GM12878 (cell line): Measurements from ENCODE around the gene E2F7. TPM values are rescaled to one million over a fixed set of nuclear protein-coding genes. Genes with fewer than 3 reads are reported as not detected.

Experiments
- ATAC-seq: fragments of 200-7000 bp; cut with Tn5 transposase; 3 replicates; pipeline ENCODE4 v1.9.1; 2020; ENCODE audit warnings: mild to moderate bottlenecking, moderate library complexity
- BruUV-seq: library from RNA; stranded (reverse); fragments of 400-500 nt; replicated peaks from 2 replicates; lab custom pipeline; 2021; lab: Mats Ljungman, UMichigan
- CTCF ChIA-PET: fragments of 300-600 bp; sonication (Branson Sonifier 250); formaldehyde crosslinking; extraction: SDS; loops from one replicate; lab custom pipeline; 2021; ENCODE audit warnings: inconsistent platforms; lab: Yijun Ruan, JAX
- POLR2A ChIA-PET: fragments of 350-600 bp; formaldehyde crosslinking; extraction: SDS; loops from one replicate; lab custom pipeline; 2021; ENCODE audit warnings: inconsistent platforms; lab: Charles Lee
- RAD21 ChIA-PET: fragments of 300-600 bp; sonication (Branson Sonifier 250); formaldehyde crosslinking; loops from one replicate; lab custom pipeline; 2023; ENCODE audit warnings: antibody characterized with exemption; ENCODE audit not compliant: unreplicated experiment; lab: Charles Lee
- SMC1A ChIA-PET: fragments of 300-600 bp; sonication (Branson Sonifier 250); formaldehyde crosslinking; loops from one replicate; lab custom pipeline; 2023; ENCODE audit not compliant: unreplicated experiment, uncharacterized antibody; lab: Charles Lee
- DNase-seq: peaks from one replicate; pipeline ENCODE4 v3.0.0-alpha.2; 2011; ENCODE audit warnings: low read depth, low spot score
- FAIRE-seq: peaks from 3 replicates; lab custom pipeline; 2011; peaks lifted over from hg19 to GRCh38; lab: Jason Lieb, UNC
- H2AFZ ChIP-seq: 2 replicates; pipeline ENCODE4 v1.6.0; 2011; ENCODE audit warnings: low read depth, low read length, control low read depth; ENCODE audit not compliant: control insufficient read depth
- H3K27ac ChIP-seq: 2 replicates; pipeline ENCODE4 v1.5.1; 2011; ENCODE audit warnings: control low read depth; ENCODE audit not compliant: control insufficient read depth, insufficient read depth
- H3K27me3 ChIP-seq, 2 experiments: replicated peaks in 1 of 2; 2 replicates each; pipeline versions ENCODE4 v1.6.0 to v1.6.1; 2011; ENCODE audit warnings: low read length in 1 of 2; ENCODE audit not compliant: control insufficient read depth in 2 of 2, insufficient read depth in 2 of 2
- H3K36me3 ChIP-seq, 2 experiments: 2 replicates each; pipeline ENCODE4 v1.5.1; 2011; ENCODE audit warnings: low read length in 1 of 2; ENCODE audit not compliant: control insufficient read depth in 2 of 2, insufficient read depth in 2 of 2
- H3K4me1 ChIP-seq: 2 replicates; pipeline ENCODE4 v1.6.1; 2011; ENCODE audit warnings: mild to moderate bottlenecking, low read length, moderate library complexity, mixed read lengths; ENCODE audit not compliant: control insufficient read depth, insufficient read depth
- H3K4me2 ChIP-seq: 2 replicates; pipeline ENCODE4 v1.6.0; 2011; ENCODE audit warnings: control low read depth; ENCODE audit not compliant: control insufficient read depth, insufficient read depth
- H3K4me3 ChIP-seq: fragments of 200-600 bp; sonication (generic); 2 replicates; pipeline ENCODE4 v1.5.1; 2016
- H3K79me2 ChIP-seq: 2 replicates; pipeline ENCODE4 v1.6.0; 2011; ENCODE audit warnings: low read length; ENCODE audit not compliant: control insufficient read depth, insufficient read depth
- H3K9ac ChIP-seq: 2 replicates; pipeline ENCODE4 v1.8.0; 2011; ENCODE audit warnings: low read length, control low read depth, mixed read lengths; ENCODE audit not compliant: control insufficient read depth, insufficient read depth
- H3K9me3 ChIP-seq: replicated peaks from 3 replicates; pipeline ENCODE4 v1.5.1; 2011; ENCODE audit warnings: mild to moderate bottlenecking, low read length; ENCODE audit not compliant: control insufficient read depth, insufficient read depth
- H4K20me1 ChIP-seq: 2 replicates; pipeline ENCODE4 v1.6.0; 2011; ENCODE audit not compliant: control insufficient read depth, insufficient read depth
- BCL3 ChIP-seq: IDR thresholded peaks from 2 replicates; pipeline ENCODE4 v1.6.1; 2011; ENCODE audit warnings: borderline replicate concordance, low read depth, mild to moderate bottlenecking, moderate library complexity, low read length; ENCODE audit not compliant: insufficient read depth, poor library complexity, severe bottlenecking
- CEBPB ChIP-seq, 2 experiments: fragments of 150-350 bp in 1 of 2; IDR thresholded peaks; 2 replicates each; pipeline ENCODE4 v1.6.1; 2012 to 2014; ENCODE audit warnings: low read depth in 2 of 2, low read length in 2 of 2, borderline replicate concordance in 1 of 2, inconsistent platforms in 1 of 2
- KAT2A ChIP-seq: conservative IDR thresholded peaks from 2 replicates; pipeline ENCODE4 v1.6.1; 2011; ENCODE audit warnings: low read depth, low read length; ENCODE audit not compliant: control insufficient read depth
- MTA3 ChIP-seq: IDR thresholded peaks from 2 replicates; pipeline ENCODE4 v1.6.1; 2012; ENCODE audit warnings: low read length, inconsistent platforms, borderline replicate concordance
- MXI1 ChIP-seq: fragments of 150-350 bp; IDR thresholded peaks from 2 replicates; pipeline ENCODE4 v1.6.1; 2011; ENCODE audit warnings: low read depth, mild to moderate bottlenecking, inconsistent platforms, low read length, improper control_type of control experiment
- POLR2AphosphoS5 ChIP-seq: IDR thresholded peaks from 2 replicates; pipeline ENCODE4 v1.6.1; 2011; ENCODE audit warnings: mild to moderate bottlenecking, low read length, inconsistent platforms
- SIN3A ChIP-seq: IDR thresholded peaks from 2 replicates; pipeline ENCODE4 v1.6.1; 2012; ENCODE audit warnings: low read depth, low read length, improper control_type of control experiment
- SMC3 ChIP-seq: IDR thresholded peaks from 2 replicates; pipeline ENCODE4 v1.6.1; 2011; ENCODE audit warnings: low read length, improper control_type of control experiment, borderline replicate concordance
- SREBF1 ChIP-seq: IDR thresholded peaks from 2 replicates; pipeline ENCODE4 v1.6.1; 2012; ENCODE audit warnings: mild to moderate bottlenecking, low read length
- ZNF207 ChIP-seq: fragments of 450-650 bp; IDR thresholded peaks from 2 replicates; pipeline ENCODE4 v1.6.1; 2014; ENCODE audit warnings: antibody characterized with exemption, mild to moderate bottlenecking, borderline replicate concordance
- ZSCAN29 ChIP-seq: fragments of 450-650 bp; IDR thresholded peaks from 2 replicates; pipeline ENCODE4 v1.6.1; 2017; ENCODE audit warnings: mild to moderate bottlenecking, moderate library complexity
- WGBS: methylation state at CpG from one replicate; pipeline ENCODE4 v1.1.6; 2016; ENCODE audit warnings: low lambda C conversion rate; ENCODE audit not compliant: insufficient replicate concordance, insufficient coverage; ENCODE audit errors: missing lambda C conversion rate; 5-methylcytosine and 5-hydroxymethylcytosine counted together
- in situ Hi-C: fragments of 300-500 bp; cut with MboI; formaldehyde crosslinking; loops from 9 replicates; pipeline ENCODE4 v1.14.3; 2018; ENCODE audit warnings: mixed read lengths
- intact Hi-C: fragments of 100-400 bp; cut with micrococcal nuclease; formaldehyde crosslinking; loops from one replicate; pipeline ENCODE4 v1.14.2; 2022; ENCODE audit not compliant: unreplicated experiment
- polyA plus RNA-seq, 11 experiments: library from polyadenylated mRNA; depleted of rRNA in 4 of 11; unstranded in 6 of 11; stranded (reverse) in 5 of 11; fragments of >200 nt; fragmentation: Nextera tagmentation in 4 of 11; fragmentation: Illumina TruSeq in 1 of 11; extraction: Ambion mirVana in 4 of 11; extraction: Trizol in 1 of 11; gene quantifications; 1 replicate in 1 of 11; 2 replicates in 10 of 11; pipeline versions ENCODE4 v1.2.1 to v1.2.3, GENCODE V29; 2011 to 2016; ENCODE audit warnings: inconsistent platforms in 2 of 11, missing spikeins in 2 of 11, low read depth in 1 of 11
- total RNA-seq, 4 experiments: library from RNA; depleted of rRNA in 3 of 4; stranded (reverse); fragments of >200 nt in 3 of 4; fragmentation: Illumina TruSeq in 1 of 4; extraction: Trizol in 1 of 4; gene quantifications; 2 replicates each; pipeline versions ENCODE4 v1.2.1 to v1.2.3, GENCODE V29; 2013 to 2021

E2F7 gene
- total and polyA plus RNA-seq, 10 of the 15 experiments (the other 5 are each of a cell fraction or from before 2014, with no cell fraction given) = 5.6 to 32.1 (median 19.9) TPM

- Histone ChIP-seq H4K20me1 (no peaks in the 10 kb centered on the region; the same call in 1 of the 2 replicates), H3K9ac (no peak overlapping the region), H3K4me1 (no peaks in the 10 kb centered on the region), H3K9me3 (no peaks in the 10 kb centered on the region), H2AFZ (no peak overlapping the region), H3K4me3 (no peak overlapping the region), H3K27me3 (0 out of 4 replicates have a peak, but pooled peaks cover 0 to 1% of the 10 kb centered on the region in 2 experiments), H3K36me3 (no peaks in the 10 kb centered on the region), H3K4me2 (no peak overlapping the region), H3K79me2 (no peaks in the 10 kb centered on the region), H3K27ac (no peak overlapping the region)
- ChIA-PET SMC1A (interaction anchor here (1.2 kb wide), 1 partner anchor 384 kb away, joined by 3 read pairs; no protein-coding TSS in a partner anchor), RAD21 (no interaction called here), CTCF (no interaction called here), POLR2A (no interaction called here)
- BruUV-seq = no TSS peak
- intact Hi-C loops = no loop called here
- TF ChIP-seq SREBF1 (no peak), ZSCAN29 (no peak), BCL3 (no peak), SIN3A (no peak), CEBPB (IDR thresholded peaks at IDR 0.05; ENCODE audit: borderline replicate concordance in 1 of 2, low read depth in 2 of 2, low read length in 2 of 2) (no peak), SMC3 (no peak), MTA3 (no peak), MXI1 (no peak), KAT2A (no peak), ZNF207 (no peak), POLR2AphosphoS5 (no peak)
- in situ Hi-C loops = loop anchor here (5.0 kb wide), 1 partner anchor 388 kb away; no protein-coding TSS in a partner anchor
- ATAC-seq (no peak), FAIRE-seq (no peak), DNase-seq (no peak)
- WGBS = 46% methylated on average over 1 of the region's 1 CpG
Observed at GRCh38 chr12:77005611-77006098, 59.7 kb downstream of the E2F7 start.
